IMR-90 (cell line): ENCODE measurements around the gene ZDHHC21.

Experiments
- RAD21 ChIP-seq: IDR thresholded peaks from 2 replicates; pipeline ENCODE4 v1.6.1; 2012; ENCODE audit warnings: low read length, improper control_type of control experiment
- TF ChIP-seq, protein P1 (sequence below): fragments of 150-350 bp; IDR thresholded peaks from 2 replicates; pipeline ENCODE4 v1.6.1; 2017; ENCODE audit warnings: mild to moderate bottlenecking, antibody characterized with exemption, low read length, low read depth
- TF ChIP-seq, protein P2 (sequence below): conservative IDR thresholded peaks from 2 replicates; pipeline ENCODE4 v1.5.1; 2012; ENCODE audit warnings: mild to moderate bottlenecking, low read depth, low read length, improper control_type of control experiment

GRCh38 chr9:14591411-14591810, 101.8 kb downstream of the ZDHHC21 start:
- TF ChIP-seq RAD21, result no peak
- TF ChIP-seq, protein P1, sequence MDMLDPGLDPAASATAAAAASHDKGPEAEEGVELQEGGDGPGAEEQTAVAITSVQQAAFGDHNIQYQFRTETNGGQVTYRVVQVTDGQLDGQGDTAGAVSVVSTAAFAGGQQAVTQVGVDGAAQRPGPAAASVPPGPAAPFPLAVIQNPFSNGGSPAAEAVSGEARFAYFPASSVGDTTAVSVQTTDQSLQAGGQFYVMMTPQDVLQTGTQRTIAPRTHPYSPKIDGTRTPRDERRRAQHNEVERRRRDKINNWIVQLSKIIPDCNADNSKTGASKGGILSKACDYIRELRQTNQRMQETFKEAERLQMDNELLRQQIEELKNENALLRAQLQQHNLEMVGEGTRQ, result no peak
- TF ChIP-seq, protein P2, sequence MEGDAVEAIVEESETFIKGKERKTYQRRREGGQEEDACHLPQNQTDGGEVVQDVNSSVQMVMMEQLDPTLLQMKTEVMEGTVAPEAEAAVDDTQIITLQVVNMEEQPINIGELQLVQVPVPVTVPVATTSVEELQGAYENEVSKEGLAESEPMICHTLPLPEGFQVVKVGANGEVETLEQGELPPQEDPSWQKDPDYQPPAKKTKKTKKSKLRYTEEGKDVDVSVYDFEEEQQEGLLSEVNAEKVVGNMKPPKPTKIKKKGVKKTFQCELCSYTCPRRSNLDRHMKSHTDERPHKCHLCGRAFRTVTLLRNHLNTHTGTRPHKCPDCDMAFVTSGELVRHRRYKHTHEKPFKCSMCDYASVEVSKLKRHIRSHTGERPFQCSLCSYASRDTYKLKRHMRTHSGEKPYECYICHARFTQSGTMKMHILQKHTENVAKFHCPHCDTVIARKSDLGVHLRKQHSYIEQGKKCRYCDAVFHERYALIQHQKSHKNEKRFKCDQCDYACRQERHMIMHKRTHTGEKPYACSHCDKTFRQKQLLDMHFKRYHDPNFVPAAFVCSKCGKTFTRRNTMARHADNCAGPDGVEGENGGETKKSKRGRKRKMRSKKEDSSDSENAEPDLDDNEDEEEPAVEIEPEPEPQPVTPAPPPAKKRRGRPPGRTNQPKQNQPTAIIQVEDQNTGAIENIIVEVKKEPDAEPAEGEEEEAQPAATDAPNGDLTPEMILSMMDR, result no peak
